Measurements from ENCODE around the gene MAP10.

Gene MAP10

GRCh38 chr1:232818040-232818439, 12.8 kb downstream of the MAP10 start:
- TF ChIP-seq CTCF (IDR thresholded peaks at IDR 0.05; ENCODE audit: low read depth, low read length) = no peak

GRCh38 chr1:232820431-232820830, 15.2 kb downstream of the MAP10 start:
- DNase-seq (ENCODE audit: extremely low read depth, low read depth) = no peak
- TF ChIP-seq CTCF (IDR thresholded peaks at IDR 0.05; ENCODE audit: low read depth, low read length) = no peak

More at GRCh38 chr1:232818040-232818439, 12.8 kb downstream of the MAP10 start:
- no peak for DNase-seq (ENCODE audit: extremely low read depth, low read depth)

- DNase-seq (ENCODE audit: extremely low read depth, low read depth) = no peak
- TF ChIP-seq CTCF (IDR thresholded peaks at IDR 0.05; ENCODE audit: low read depth, low read length) = no peak
Measured at GRCh38 chr1:232822530-232822929, 17.3 kb downstream of the MAP10 start.

GRCh38 chr1:232826318-232826717, 21.1 kb downstream of the MAP10 start:
- no peak for DNase-seq (ENCODE audit: extremely low read depth, low read depth)
- TF ChIP-seq CTCF (IDR thresholded peaks at IDR 0.05; ENCODE audit: low read depth, low read length) = no peak

GRCh38 chr1:232830661-232831060, 25.4 kb downstream of the MAP10 start:
- TF ChIP-seq CTCF (IDR thresholded peaks at IDR 0.05; ENCODE audit: low read depth, low read length) = no peak
- DNase-seq (ENCODE audit: extremely low read depth, low read depth) = no peak

GRCh38 chr1:232831895-232832294, 26.7 kb downstream of the MAP10 start:
- TF ChIP-seq CTCF (IDR thresholded peaks at IDR 0.05; ENCODE audit: low read depth, low read length) = no peak
- no peak for DNase-seq (ENCODE audit: extremely low read depth, low read depth)

- DNase-seq (ENCODE audit: extremely low read depth, low read depth) = no peak
- no peak for TF ChIP-seq CTCF (IDR thresholded peaks at IDR 0.05; ENCODE audit: low read depth, low read length)
Measured at GRCh38 chr1:232834066-232834465, 28.9 kb downstream of the MAP10 start.

All from AG09319 (cell line).